HG03432 (cell line): ENCODE results near the gene ADCY4.

ENCODE experiments used
- ATAC-seq: cut with Tn5 transposase; IDR thresholded peaks from one replicate; pipeline ENCODE4 v1.9.1; 2021; ENCODE audit warnings: mild to moderate bottlenecking, moderate library complexity; ENCODE audit not compliant: unreplicated experiment

The ADCY4 gene

GRCh38 chr14:24300326-24300980 lies 34.4 kb downstream of the ADCY4 start:
- no peak for ATAC-seq

DNA sequence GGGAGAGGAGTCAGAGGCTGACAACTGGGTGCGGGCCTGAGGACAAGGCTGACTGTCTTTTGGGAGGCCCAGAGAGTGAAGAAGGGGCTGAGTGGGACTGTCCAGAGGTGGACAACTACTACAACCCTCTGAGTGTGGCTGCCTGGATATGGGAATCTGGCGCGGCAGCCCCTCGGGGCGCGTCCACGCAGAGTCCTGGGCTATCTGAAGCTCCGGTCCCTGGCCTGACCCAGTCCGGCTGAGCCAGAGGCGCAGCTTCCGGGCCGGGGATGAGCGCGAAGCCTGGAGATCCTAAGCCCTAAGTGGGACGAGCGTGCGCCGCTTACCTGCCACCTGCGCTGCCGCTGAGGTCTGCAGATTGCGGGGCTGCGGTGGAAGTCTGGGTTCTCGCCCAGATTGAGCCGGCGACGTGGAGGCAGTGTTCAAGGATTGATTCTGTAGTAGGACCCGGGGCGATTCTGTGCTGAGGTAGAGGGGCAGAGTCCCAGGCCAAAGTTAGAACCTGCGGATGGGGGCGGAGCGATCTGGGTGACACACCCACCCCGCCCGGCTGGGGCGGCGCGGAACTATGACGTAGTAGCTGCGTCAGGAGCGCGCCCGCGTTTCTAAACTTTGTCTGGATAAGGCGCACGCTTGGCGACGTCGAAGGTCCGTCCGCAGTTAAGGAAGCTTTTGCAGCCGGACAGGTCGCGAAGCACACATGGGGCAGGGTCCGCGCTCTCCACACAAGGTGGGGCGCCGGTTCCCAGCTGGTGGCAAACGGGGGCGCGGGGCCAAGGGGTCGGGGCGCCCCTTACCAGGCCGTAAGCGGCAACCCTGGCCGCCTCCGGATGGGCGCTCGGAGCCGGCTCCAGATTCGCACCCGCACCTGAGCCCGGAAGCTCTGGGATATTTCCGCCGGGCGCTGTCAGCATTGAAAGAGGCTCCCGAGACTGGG lies 35.3 kb downstream of the ADCY4 start, which contains the start of the genes DHRS1 and NOP9:
Gene DHRS1, minus strand, starts transcription at position 526 of the 937 bp plus-strand sequence. CDS start 674 bp downstream, outside the sequence.
Gene NOP9, plus strand, starts transcription at position 596 of the 937 bp plus-strand sequence. Its CDS starts 105 bp downstream, at position 701.
- peak; percentile 70 for ATAC-seq

- ATAC-seq, result peak; percentile 6
Observed at GRCh38 chr14:24298892-24299254, 36.0 kb downstream of the ADCY4 start.

DNA sequence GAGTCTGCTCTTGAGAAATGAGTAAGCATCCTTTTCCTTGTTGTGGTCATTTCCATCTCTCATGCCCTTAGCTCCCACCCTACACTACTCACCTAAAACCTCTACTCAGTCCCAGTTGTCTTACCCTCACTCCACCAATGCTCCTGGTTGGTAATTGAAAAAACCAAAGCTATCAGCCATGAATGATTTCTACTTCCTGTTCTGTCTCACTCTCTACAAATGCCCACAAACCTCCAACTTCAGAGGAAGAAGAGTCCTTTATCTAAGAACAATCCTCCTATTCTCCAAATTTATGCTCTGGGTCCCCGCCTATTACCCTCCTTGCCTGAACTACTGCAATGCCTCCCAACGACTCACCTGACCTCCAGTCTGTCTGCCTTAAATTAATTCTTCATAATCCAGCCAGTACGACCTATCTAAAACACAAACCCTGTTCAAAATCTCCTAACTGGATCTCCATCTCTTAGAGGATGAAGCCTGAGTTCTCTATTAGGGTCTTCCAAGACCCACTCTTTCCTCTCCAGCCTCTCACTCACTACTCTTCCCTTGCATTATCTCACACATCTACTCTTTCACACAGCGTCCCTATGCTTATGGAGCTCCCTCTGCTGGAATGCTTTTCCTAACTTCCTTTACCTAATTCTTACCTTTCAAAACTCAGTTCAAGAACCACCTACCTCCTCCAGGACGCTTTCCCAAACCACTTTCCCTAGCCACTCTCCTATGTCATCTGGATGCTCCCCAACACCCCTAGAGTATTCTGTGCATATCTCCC lies 37.5 kb downstream of the ADCY4 start:
- ATAC-seq, result peak; percentile 29

GRCh38 chr14:24296341-24297157 lies 38.3 kb downstream of the ADCY4 start:
- ATAC-seq, result peak; percentile 52

- no peak for ATAC-seq
Observed at GRCh38 chr14:24293525-24293924, 41.3 kb downstream of the ADCY4 start.

GRCh38 chr14:24292118-24292807 lies 42.6 kb downstream of the ADCY4 start:
- ATAC-seq, result no peak

DNA sequence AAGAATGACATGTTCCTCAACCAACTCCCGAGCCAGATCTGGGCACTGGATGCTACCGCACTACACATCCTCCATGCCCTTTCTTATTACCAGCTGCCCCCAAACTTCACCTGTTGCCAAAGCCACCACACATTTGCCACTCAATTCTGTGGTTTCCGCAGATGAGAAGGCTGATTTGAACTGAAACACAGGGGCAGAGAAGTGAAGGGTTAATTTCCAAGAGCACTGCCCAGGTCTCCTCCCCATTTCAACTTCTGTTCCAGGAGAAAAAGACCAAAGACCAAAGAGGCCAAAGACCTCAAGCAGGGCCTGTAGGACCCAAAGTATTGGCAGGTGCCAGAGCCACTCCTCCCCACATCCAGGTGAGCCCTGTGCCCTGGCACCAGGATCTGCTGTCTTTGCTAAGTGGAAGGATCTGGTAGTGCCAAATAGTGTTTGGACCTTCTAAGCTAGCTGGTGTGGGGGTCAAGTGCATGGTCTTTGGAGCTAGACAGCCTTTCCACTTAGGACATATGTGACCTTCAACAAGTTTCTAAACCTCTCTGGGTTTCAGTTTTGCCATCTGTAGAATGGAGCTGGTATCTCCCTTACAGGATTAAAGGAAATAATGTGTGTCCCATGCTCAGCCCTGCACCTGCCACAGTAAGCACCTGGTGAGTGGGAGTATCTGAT lies 43.3 kb downstream of the ADCY4 start:
- ATAC-seq, result no peak

- no peak for ATAC-seq
Observed at GRCh38 chr14:24290746-24291145, 44.1 kb downstream of the ADCY4 start.

DNA sequence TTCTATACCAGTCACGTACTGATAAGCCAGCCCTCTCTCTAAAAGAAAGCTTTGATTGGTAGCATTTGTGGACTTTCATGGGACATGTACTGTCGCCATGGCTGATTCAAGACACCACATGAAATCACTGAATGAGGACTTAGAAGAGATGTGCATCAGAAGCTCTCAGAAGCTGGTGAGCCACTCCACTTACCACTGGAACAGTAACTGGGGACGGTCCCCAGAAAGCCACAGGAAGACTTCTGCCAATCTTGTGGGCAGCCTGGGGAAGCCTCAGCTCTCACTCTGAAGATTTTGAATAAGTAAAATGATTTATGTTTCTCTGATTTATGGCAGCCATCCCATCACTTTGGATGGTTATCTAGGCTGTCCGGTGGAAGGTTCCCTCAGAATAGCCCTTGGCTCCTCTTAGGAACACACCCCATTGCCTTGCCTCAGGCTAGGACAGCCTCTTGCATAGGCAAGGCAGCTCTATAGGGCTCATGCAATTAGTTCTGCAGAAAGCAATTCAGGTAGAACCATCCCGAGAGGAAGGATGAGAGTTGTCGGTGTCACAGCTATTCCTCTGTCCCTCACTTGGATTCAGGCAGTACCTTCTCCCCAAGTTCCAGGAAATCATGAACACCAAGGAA lies 45.1 kb downstream of the ADCY4 start:
- peak; percentile 82 for ATAC-seq

DNA sequence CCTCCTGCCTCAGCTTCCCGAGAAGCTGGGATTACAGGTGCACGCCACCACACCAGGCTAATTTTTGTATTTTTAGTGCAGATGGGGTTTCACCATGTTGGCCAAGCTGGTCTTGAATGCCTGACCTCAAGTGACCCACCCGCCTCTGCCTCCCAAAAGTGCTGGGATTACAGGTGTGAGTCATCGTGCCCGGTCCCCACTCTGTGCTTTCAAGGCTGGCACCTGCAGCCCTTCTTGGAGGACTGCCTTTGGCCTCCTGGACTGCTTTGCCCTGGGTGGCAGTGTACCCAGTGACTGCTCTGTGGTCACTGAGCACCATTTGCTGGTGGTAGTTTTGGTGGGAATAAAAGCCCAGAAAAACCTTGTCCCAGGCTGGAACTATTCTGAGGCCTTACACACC lies 47.9 kb downstream of the ADCY4 start:
- no peak for ATAC-seq

DNA sequence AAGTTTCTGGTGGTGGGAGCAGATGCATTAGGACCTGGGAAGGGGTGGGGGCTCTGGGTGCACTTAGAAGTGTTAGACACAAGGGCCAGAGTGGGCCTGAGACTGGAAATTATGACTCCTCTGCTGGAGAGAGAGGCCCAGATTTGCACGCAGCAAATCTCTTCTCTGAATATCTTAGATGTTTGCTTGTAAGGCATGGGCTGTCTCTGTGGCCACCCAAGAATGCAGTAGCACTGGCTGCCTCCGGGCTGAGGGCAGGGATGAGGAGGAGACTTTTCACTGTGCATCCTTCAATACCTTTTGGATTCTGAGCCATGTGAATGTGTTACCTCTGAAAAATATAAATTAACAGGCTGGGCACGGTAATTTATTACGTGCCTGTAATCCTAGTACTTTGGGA lies 49.5 kb downstream of the ADCY4 start:
- no peak for ATAC-seq

DNA sequence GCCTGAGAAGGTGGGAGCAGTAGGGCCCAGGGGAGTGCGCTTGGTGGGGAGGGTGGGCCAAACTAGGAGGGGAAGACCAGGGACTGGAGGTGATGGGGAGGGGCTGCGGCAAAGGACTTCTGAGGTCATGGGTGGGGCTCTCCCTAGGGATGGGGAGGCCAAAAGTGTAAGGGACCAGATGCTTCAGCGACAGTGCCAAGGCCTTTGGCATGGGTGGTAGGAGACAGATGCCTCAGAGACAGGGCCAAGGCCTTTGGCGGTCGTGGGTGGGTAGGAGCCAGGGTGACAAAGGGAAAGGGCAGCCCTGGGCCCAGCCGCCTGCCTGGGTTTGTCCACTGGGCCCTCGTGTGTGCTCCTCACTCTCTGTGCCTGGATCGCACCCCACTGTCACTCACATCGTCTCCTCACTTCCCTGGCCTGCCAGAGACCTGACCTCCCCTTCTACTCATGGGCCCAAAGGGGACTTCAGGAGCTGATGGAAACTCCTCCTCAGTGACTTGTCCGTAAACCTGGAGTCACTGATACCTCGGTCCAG lies 50.3 kb downstream of the ADCY4 start:
- ATAC-seq, result no peak

GRCh38 chr14:24283796-24284460 lies 50.9 kb downstream of the ADCY4 start:
- ATAC-seq, result no peak

- ATAC-seq, result no peak
Observed at GRCh38 chr14:24282736-24283135, 52.1 kb downstream of the ADCY4 start.

GRCh38 chr14:24281636-24282035 lies 53.2 kb downstream of the ADCY4 start:
- no peak for ATAC-seq

GRCh38 chr14:24280797-24281460 lies 53.9 kb downstream of the ADCY4 start:
- ATAC-seq, result no peak
